Neuronal stem cell (in vitro differentiated cells): Measurements from ENCODE around the gene HACD2.

Experiments used
- DNase-seq: peaks from one replicate; pipeline ENCODE4 v3.0.0-alpha.2; 2013; ENCODE audit warnings: low spot score
- H2AFZ ChIP-seq: one replicate; pipeline ENCODE4 v1.6.1; 2013; ENCODE audit warnings: mild to moderate bottlenecking, low read length, inconsistent platforms
- H2AK5ac ChIP-seq: 2 replicates; pipeline ENCODE4 v1.6.1; 2013; ENCODE audit warnings: low read depth, mild to moderate bottlenecking, inconsistent platforms, low read length, moderate library complexity, mixed read lengths
- H2BK120ac ChIP-seq: 2 replicates; pipeline ENCODE4 v1.6.1; 2013; ENCODE audit warnings: low read depth, mild to moderate bottlenecking, inconsistent platforms, low read length, moderate library complexity, mixed read lengths
- H2BK12ac ChIP-seq: one replicate; pipeline ENCODE4 v1.6.1; 2013; ENCODE audit warnings: low read length, inconsistent platforms
- H2BK15ac ChIP-seq: 2 replicates; pipeline ENCODE4 v1.6.1; 2013; ENCODE audit warnings: mild to moderate bottlenecking, low read length, inconsistent platforms, mixed read lengths
- H2BK5ac ChIP-seq: one replicate; pipeline ENCODE4 v1.6.1; 2013; ENCODE audit warnings: inconsistent platforms, mild to moderate bottlenecking, low read length, moderate library complexity
- H3K14ac ChIP-seq: one replicate; pipeline ENCODE4 v1.6.1; 2013; ENCODE audit warnings: low read length, inconsistent platforms
- H3K18ac ChIP-seq: 2 replicates; pipeline ENCODE4 v1.6.1; 2013; ENCODE audit warnings: low read length, inconsistent platforms
- H3K23ac ChIP-seq: 2 replicates; pipeline ENCODE4 v1.6.1; 2013; ENCODE audit warnings: low read depth, mild to moderate bottlenecking, mixed read lengths, low read length, inconsistent platforms; ENCODE audit not compliant: poor library complexity
- H3K27ac ChIP-seq: replicated peaks from 3 replicates; pipeline ENCODE4 v1.5.1; 2013; ENCODE audit warnings: low read length, inconsistent platforms
- H3K27me3 ChIP-seq, 3 experiments: 2 replicates each; pipeline ENCODE4 v1.6.1; 2013; ENCODE audit warnings: low read length in 3 of 3, mild to moderate bottlenecking in 2 of 3, inconsistent platforms in 1 of 3, low read depth in 1 of 3, mixed read lengths in 1 of 3, moderate library complexity in 1 of 3; ENCODE audit not compliant: control insufficient read depth in 3 of 3, insufficient read depth in 3 of 3
- H3K36me3 ChIP-seq, 2 donors: replicated peaks in 1 of 2; 2 replicates each; pipeline ENCODE4 v1.6.1; 2013; ENCODE audit warnings: low read length in 2 of 2; ENCODE audit not compliant: control insufficient read depth in 2 of 2, insufficient read depth in 2 of 2
- H3K4ac ChIP-seq: 2 replicates; pipeline ENCODE4 v1.6.1; 2013; ENCODE audit warnings: inconsistent platforms, mild to moderate bottlenecking, low read length, moderate library complexity
- H3K4me1 ChIP-seq, 2 donors: 1 replicate in 1 of 2; 2 replicates in 1 of 2; pipeline ENCODE4 v1.6.1; 2013; ENCODE audit warnings: low read length in 2 of 2, low read depth in 1 of 2; ENCODE audit not compliant: control insufficient read depth in 2 of 2, insufficient read depth in 1 of 2
- H3K4me2 ChIP-seq: one replicate; pipeline ENCODE4 v1.6.1; 2013; ENCODE audit warnings: mild to moderate bottlenecking, low read length, inconsistent platforms; ENCODE audit not compliant: insufficient read depth, poor library complexity, severe bottlenecking
- H3K4me3 ChIP-seq, 2 donors: 2 replicates each; pipeline ENCODE4 v1.5.1; 2013; ENCODE audit warnings: low read length in 2 of 2, mild to moderate bottlenecking in 2 of 2, inconsistent platforms in 1 of 2, moderate library complexity in 1 of 2
- H3K79me1 ChIP-seq: one replicate; pipeline ENCODE4 v1.6.1; 2013; ENCODE audit warnings: low read depth, mild to moderate bottlenecking, inconsistent platforms, low read length, moderate library complexity
- H3K9ac ChIP-seq: one replicate; pipeline ENCODE4 v1.6.1; 2013; ENCODE audit warnings: mild to moderate bottlenecking, low read depth, low read length, inconsistent platforms; ENCODE audit not compliant: poor library complexity
- H3K9me3 ChIP-seq, 2 donors: replicated peaks in 1 of 2; 2 replicates each; pipeline versions ENCODE3 to v1.6.1; 2013; ENCODE audit warnings: low read length in 2 of 2, mild to moderate bottlenecking in 2 of 2, inconsistent platforms in 1 of 2, low read depth in 1 of 2, mixed read lengths in 1 of 2, moderate library complexity in 1 of 2; ENCODE audit not compliant: control insufficient read depth in 2 of 2, insufficient read depth in 1 of 2
- H4K8ac ChIP-seq: one replicate; pipeline ENCODE4 v1.6.1; 2013; ENCODE audit warnings: low read depth, mild to moderate bottlenecking, inconsistent platforms, low read length, moderate library complexity
- H4K91ac ChIP-seq: one replicate; pipeline ENCODE4 v1.6.1; 2013; ENCODE audit warnings: low read length, low read depth, mild to moderate bottlenecking, inconsistent platforms; ENCODE audit not compliant: poor library complexity
- WGBS, 2 donors: extraction: QIAGEN DNeasy Blood & Tissue Kit; methylation state at CpG; one replicate each; pipeline ENCODE4 v1.1.7; 2013; ENCODE audit warnings: missing lambda C conversion rate in 2 of 2, mixed read lengths in 1 of 2; ENCODE audit not compliant: insufficient read length in 2 of 2, insufficient replicate concordance in 1 of 2; ENCODE audit errors: extremely low coverage in 2 of 2; 5-methylcytosine and 5-hydroxymethylcytosine counted together

Gene HACD2

GRCh38 chr3:123527046-123527445 is 57.8 kb downstream of the HACD2 start:
- Histone ChIP-seq H4K8ac (no peak overlapping the region), H4K91ac (no peak overlapping the region), H2BK15ac (no peak overlapping the region), H3K14ac (no peak overlapping the region), H2AK5ac (no peak overlapping the region), H2BK120ac (no peak overlapping the region), H3K9me3 (no peaks in the 10 kb centered on the region), H3K4me2 (no peak overlapping the region), H2BK5ac (no peak overlapping the region), H3K36me3 (peaks cover 6 to 61% of the 10 kb centered on the region in 2 donors), H2AFZ (no peak overlapping the region), H3K18ac (no peak overlapping the region), H3K79me1 (no peaks in the 10 kb centered on the region), H3K4me3 (no peak overlapping the region), H3K4ac (no peak overlapping the region), H3K27ac (no peak overlapping the region), H3K9ac (no peak overlapping the region), H3K23ac (no peak overlapping the region), H2BK12ac (no peak overlapping the region), H3K27me3 (no peaks in the 10 kb centered on the region), H3K4me1 (peaks cover 0 to 13% of the 10 kb centered on the region in 2 donors)
- DNase-seq, result no peak
- WGBS, 2 donors, result no CpG with 5 or more reads among the region's 3 CpGs

GRCh38 chr3:123526474-123526873 is 58.4 kb downstream of the HACD2 start:
- Histone ChIP-seq H4K91ac (no peak overlapping the region), H3K18ac (no peak overlapping the region), H2AFZ (no peak overlapping the region), H3K9me3 (no peaks in the 10 kb centered on the region), H3K4me1 (peaks cover 0 to 13% of the 10 kb centered on the region in 2 donors), H3K27ac (no peak overlapping the region), H3K23ac (no peak overlapping the region), H3K9ac (no peak overlapping the region), H3K79me1 (no peaks in the 10 kb centered on the region), H2BK5ac (no peak overlapping the region), H2AK5ac (no peak overlapping the region), H3K4me3 (no peak overlapping the region), H3K36me3 (peaks cover 6 to 61% of the 10 kb centered on the region in 2 donors), H3K4me2 (no peak overlapping the region), H4K8ac (no peak overlapping the region), H3K27me3 (no peaks in the 10 kb centered on the region), H2BK120ac (no peak overlapping the region), H3K4ac (no peak overlapping the region), H3K14ac (no peak overlapping the region), H2BK15ac (no peak overlapping the region), H2BK12ac (no peak overlapping the region)
- no CpG with 5 or more reads among the region's 1 CpG for WGBS, 2 donors
- DNase-seq, result no peak

GRCh38 chr3:123525433-123525832 is 59.4 kb downstream of the HACD2 start:
- H3K23ac ChIP-seq, result no peak overlapping the region

GRCh38 chr3:123524981-123525380 is 59.9 kb downstream of the HACD2 start:
- Histone ChIP-seq H2AFZ (no peak overlapping the region), H3K14ac (no peak overlapping the region), H3K79me1 (no peaks in the 10 kb centered on the region), H2BK120ac (no peak overlapping the region), H3K18ac (no peak overlapping the region), H3K4ac (no peak overlapping the region), H3K27ac (no peak overlapping the region), H2BK15ac (no peak overlapping the region), H3K36me3 (peaks cover 6 to 61% of the 10 kb centered on the region in 2 donors), H3K9ac (no peak overlapping the region), H2AK5ac (no peak overlapping the region), H3K9me3 (no peaks in the 10 kb centered on the region), H2BK5ac (no peak overlapping the region), H3K23ac (no peak overlapping the region), H3K4me1 (peaks cover 0 to 13% of the 10 kb centered on the region in 2 donors), H3K27me3 (no peaks in the 10 kb centered on the region), H3K4me2 (no peak overlapping the region), H4K91ac (no peak overlapping the region), H4K8ac (no peak overlapping the region), H2BK12ac (no peak overlapping the region), H3K4me3 (no peak overlapping the region)
- WGBS, 2 donors, result no CpG with 5 or more reads among the region's 4 CpGs
- no peak for DNase-seq

More at GRCh38 chr3:123525433-123525832, 59.4 kb downstream of the HACD2 start:
- no peak overlapping the region for H2AFZ ChIP-seq
- H3K4me2 ChIP-seq, result no peak overlapping the region
- H2BK12ac ChIP-seq, result no peak overlapping the region
- peaks cover 6 to 61% of the 10 kb centered on the region in 2 donors for H3K36me3 ChIP-seq
- no peak overlapping the region for H2AK5ac ChIP-seq
- no peak overlapping the region for H3K9ac ChIP-seq
- H3K18ac ChIP-seq, result no peak overlapping the region
- H3K14ac ChIP-seq, result no peak overlapping the region
- no peak overlapping the region for H2BK15ac ChIP-seq
- H2BK120ac ChIP-seq, result no peak overlapping the region
- no peak overlapping the region for H2BK5ac ChIP-seq
- no peaks in the 10 kb centered on the region for H3K79me1 ChIP-seq
- no peak overlapping the region for H3K4ac ChIP-seq
- no peak overlapping the region for H3K4me3 ChIP-seq
- H4K8ac ChIP-seq, result no peak overlapping the region
- peaks cover 0 to 13% of the 10 kb centered on the region in 2 donors for H3K4me1 ChIP-seq
- no peaks in the 10 kb centered on the region for H3K27me3 ChIP-seq
- H3K27ac ChIP-seq, result no peak overlapping the region
- no CpG with 5 or more reads among the region's 3 CpGs for WGBS, 2 donors
- H4K91ac ChIP-seq, result no peak overlapping the region
- H3K9me3 ChIP-seq, result no peaks in the 10 kb centered on the region
- DNase-seq, result no peak
